Hair follicle dermal papilla cell (primary cell): ENCODE data around the gene MRPL42. TPM values are rescaled to one million over a fixed set of nuclear protein-coding genes. Genes with fewer than 3 reads are reported as not detected.

Experiments
- small RNA-seq: library from RNA; depleted of rRNA; stranded (forward); fragments of <200 nt; gene quantifications from one replicate; pipeline ENCODE3, GENCODE V24; 2012
- total RNA-seq: library from RNA; depleted of rRNA; stranded (reverse); fragments of >200 nt; gene quantifications from 2 replicates; pipeline ENCODE4 v1.2.3, GENCODE V29; 2012

Gene MRPL42
- total RNA-seq: 47.2 and 50.1 TPM in 2 replicates

DNA sequence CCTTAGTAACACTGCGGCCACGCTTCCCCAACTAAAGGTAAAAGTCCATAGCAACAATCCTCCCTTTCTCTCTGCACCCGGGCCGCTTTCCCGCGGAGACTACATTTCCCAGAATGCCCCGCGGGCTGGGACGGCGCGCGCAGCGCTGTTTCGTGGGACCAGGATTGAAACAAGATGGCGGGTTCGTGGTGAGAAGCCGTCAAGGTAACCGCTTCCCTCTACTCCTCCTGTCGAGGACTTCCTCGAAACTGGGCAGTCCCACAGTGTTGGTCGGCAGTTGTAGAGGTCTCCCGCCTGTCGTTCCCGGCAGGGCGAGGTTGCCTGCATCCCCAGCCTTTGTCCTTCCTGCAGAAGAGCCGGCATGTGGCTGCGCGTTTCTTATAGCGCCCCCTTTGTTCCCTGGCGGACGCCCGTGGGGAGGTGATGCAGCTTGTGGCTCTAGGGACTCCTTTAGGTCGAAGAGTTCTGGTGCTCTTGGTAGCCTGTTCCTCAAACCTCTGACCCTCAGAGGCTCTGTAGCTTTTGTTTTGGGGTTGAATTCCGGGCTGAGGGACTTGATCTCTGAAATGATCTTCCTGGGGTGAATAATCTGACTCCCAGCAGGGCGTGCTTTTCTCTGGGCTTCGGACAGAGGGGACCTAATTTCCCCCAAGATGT is at the start of gene MRPL42:
MRPL42 (plus strand) TSS at position 164 of the 657 bp plus-strand sequence. CDS start 1,772 bp downstream, outside the sequence.

DNA sequence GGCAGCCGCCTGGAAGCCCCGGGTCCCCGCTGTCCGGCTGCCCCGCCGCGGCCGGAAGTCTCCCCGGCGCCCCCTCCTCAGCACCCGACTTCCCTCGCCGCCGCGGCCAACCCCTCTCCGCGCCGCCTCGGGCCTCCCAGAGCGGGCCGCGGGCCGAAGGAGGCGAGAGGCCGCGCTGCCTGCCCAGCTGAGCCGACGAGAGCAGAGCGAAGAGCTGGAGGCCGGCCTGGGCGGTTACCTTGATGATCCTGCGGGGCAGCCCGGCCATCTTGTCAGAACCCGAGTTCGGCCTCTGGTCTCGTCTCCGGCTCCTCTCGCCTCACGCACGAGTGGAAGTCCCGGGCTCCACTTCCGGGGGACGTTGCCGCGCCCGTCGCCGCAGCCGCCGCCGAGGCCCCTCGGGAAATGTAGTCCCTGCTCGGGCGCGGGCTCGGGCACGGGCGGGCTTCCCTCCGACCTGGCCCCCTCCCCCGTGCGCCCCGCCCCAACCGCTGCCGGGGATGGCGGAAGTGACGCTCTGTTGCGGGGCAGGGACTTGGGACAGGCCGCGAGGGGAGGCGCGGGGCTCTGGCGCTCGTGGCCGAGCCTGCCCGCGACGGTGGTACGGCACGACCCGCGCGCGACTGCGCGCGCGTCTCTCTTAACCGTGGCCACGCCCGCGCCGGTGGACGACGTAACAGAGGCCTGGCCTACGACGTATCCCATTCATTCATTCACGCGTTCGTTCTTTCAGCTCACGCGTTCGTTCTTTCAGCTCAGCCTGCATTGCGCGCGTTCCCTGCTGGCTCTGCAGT is 25.5 kb upstream of the MRPL42 start, which contains the start of gene UBE2N:
UBE2N (minus strand) TSS at position 331 of the 794 bp plus-strand sequence; CDS start at position 268, 63 bp downstream.

Small RNAs within 50 kb of the gene (small RNA-seq; reads per million reads assigned to genes)
- gene RF00019: not detected

Other genes starting within 250 kb of the MRPL42 start
- 85.1 and 103 TPM in 2 replicates for gene NUDT4, start 89.6 kb upstream of the MRPL42 start, total RNA-seq
- 31.7 and 51.3 TPM in 2 replicates for gene UBE2N, start 25.6 kb upstream of the MRPL42 start, total RNA-seq
- gene SOCS2, start 105.2 kb downstream of the MRPL42 start, total RNA-seq: 68.7 and 72.0 TPM in 2 replicates
- gene CRADD, start 209.9 kb downstream of the MRPL42 start, total RNA-seq: 12.7 and 15.1 TPM in 2 replicates